GM12878 (cell line): ENCODE measurements around the gene PRCD. TPM values are rescaled to one million over a fixed set of nuclear protein-coding genes. Genes with fewer than 3 reads are reported as not detected.

Experiments
- BCL11A ChIP-seq: IDR thresholded peaks from 2 replicates; pipeline ENCODE4 v1.6.1; 2011; ENCODE audit warnings: low read depth, low read length
- CBX5 ChIP-seq: sonication (generic); IDR thresholded peaks from 2 replicates; pipeline ENCODE4 v1.6.1; 2016; ENCODE audit warnings: low read depth, moderate library complexity, mild to moderate bottlenecking, inconsistent platforms
- CREM ChIP-seq: IDR thresholded peaks from 2 replicates; pipeline ENCODE4 v1.6.1; 2014; ENCODE audit warnings: antibody characterized with exemption, low read depth
- ELK1 ChIP-seq: IDR thresholded peaks from 2 replicates; pipeline ENCODE4 v1.6.1; 2012; ENCODE audit warnings: low read depth, low read length, improper control_type of control experiment
- FOS ChIP-seq: IDR thresholded peaks from 3 replicates; pipeline ENCODE4 v1.6.1; 2011; ENCODE audit warnings: borderline replicate concordance; ENCODE audit not compliant: insufficient read length; ENCODE audit errors: extremely low read depth
- IKZF1 ChIP-seq: fragments of 450-650 bp; conservative IDR thresholded peaks from 2 replicates; pipeline ENCODE4 v1.6.1; 2017; ENCODE audit warnings: antibody characterized with exemption, mild to moderate bottlenecking
- JUNB ChIP-seq: IDR thresholded peaks from 2 replicates; pipeline ENCODE4 v1.6.1; 2016; ENCODE audit warnings: antibody characterized with exemption, mild to moderate bottlenecking
- JUND ChIP-seq: IDR thresholded peaks from 2 replicates; pipeline ENCODE4 v1.6.1; 2012; ENCODE audit warnings: low read depth, mild to moderate bottlenecking, low read length, improper control_type of control experiment, moderate library complexity
- MTA2 ChIP-seq: fragments of 450-650 bp; IDR thresholded peaks from 2 replicates; pipeline ENCODE4 v1.6.1; 2016; ENCODE audit warnings: low read depth, mild to moderate bottlenecking, moderate library complexity
- MYC ChIP-seq: IDR thresholded peaks from 2 replicates; pipeline ENCODE4 v1.6.1; 2011; ENCODE audit warnings: mild to moderate bottlenecking, low read length, moderate library complexity, inconsistent platforms; ENCODE audit not compliant: insufficient read depth, insufficient replicate concordance, insufficient read length, severe bottlenecking
- NRF1 ChIP-seq: conservative IDR thresholded peaks from 2 replicates; pipeline ENCODE4 v1.6.1; 2011; ENCODE audit warnings: mild to moderate bottlenecking, low read depth, low read length, improper control_type of control experiment
- PAX8 ChIP-seq: fragments of 450-650 bp; IDR thresholded peaks from 2 replicates; pipeline ENCODE4 v1.6.1; 2017; ENCODE audit warnings: mild to moderate bottlenecking, moderate library complexity
- REST ChIP-seq: IDR thresholded peaks from 2 replicates; pipeline ENCODE4 v1.6.1; 2012; ENCODE audit warnings: mild to moderate bottlenecking, low read depth, low read length
- RUNX3 ChIP-seq: IDR thresholded peaks from 2 replicates; pipeline ENCODE4 v1.6.1; 2012; ENCODE audit warnings: low read length, inconsistent platforms
- STAT3 ChIP-seq: IDR thresholded peaks from 2 replicates; pipeline ENCODE4 v1.6.1; 2011; ENCODE audit warnings: low read depth, low read length, improper control_type of control experiment
- TAF1 ChIP-seq: IDR thresholded peaks from 2 replicates; pipeline ENCODE4 v1.6.1; 2011; ENCODE audit warnings: mild to moderate bottlenecking, low read depth, low read length, borderline replicate concordance
- TCF3 ChIP-seq: IDR thresholded peaks from 2 replicates; pipeline ENCODE4 v1.6.1; 2012; ENCODE audit warnings: low read depth, mild to moderate bottlenecking, low read length, borderline replicate concordance; ENCODE audit not compliant: insufficient read depth
- TCF7 ChIP-seq: IDR thresholded peaks from 2 replicates; pipeline ENCODE4 v1.6.1; 2014; ENCODE audit warnings: antibody characterized with exemption, borderline replicate concordance
- YBX1 ChIP-seq: fragments of 450-650 bp; IDR thresholded peaks from 2 replicates; pipeline ENCODE4 v1.6.1; 2016; ENCODE audit warnings: antibody characterized with exemption
- ZZZ3 ChIP-seq: IDR thresholded peaks from 2 replicates; pipeline ENCODE4 v1.6.1; 2011; ENCODE audit warnings: low read depth; ENCODE audit not compliant: control insufficient read depth, insufficient read length
- polyA plus RNA-seq, 11 experiments: library from polyadenylated mRNA; depleted of rRNA in 4 of 11; unstranded in 6 of 11; stranded (reverse) in 5 of 11; fragments of >200 nt; fragmentation: Nextera tagmentation in 4 of 11; fragmentation: Illumina TruSeq in 1 of 11; extraction: Ambion mirVana in 4 of 11; extraction: Trizol in 1 of 11; gene quantifications; 1 replicate in 1 of 11; 2 replicates in 10 of 11; pipeline versions ENCODE4 v1.2.1 to v1.2.3, GENCODE V29; 2011 to 2016; ENCODE audit warnings: inconsistent platforms in 2 of 11, missing spikeins in 2 of 11, low read depth in 1 of 11
- total RNA-seq, 4 experiments: library from RNA; depleted of rRNA in 3 of 4; stranded (reverse); fragments of >200 nt in 3 of 4; fragmentation: Illumina TruSeq in 1 of 4; extraction: Trizol in 1 of 4; gene quantifications; 2 replicates each; pipeline versions ENCODE4 v1.2.1 to v1.2.3, GENCODE V29; 2013 to 2021
- TF ChIP-seq, protein P1 (sequence below): IDR thresholded peaks from 2 replicates; pipeline ENCODE4 v1.6.1; 2012; ENCODE audit warnings: improper control_type of control experiment, low read depth, low read length; ENCODE audit not compliant: insufficient replicate concordance

Gene PRCD
- total and polyA plus RNA-seq, 10 of the 15 experiments (the other 5 are each of a cell fraction or from before 2014, with no cell fraction given): 0.18 to 0.95 (median 0.34) TPM; not detected in 4

DNA sequence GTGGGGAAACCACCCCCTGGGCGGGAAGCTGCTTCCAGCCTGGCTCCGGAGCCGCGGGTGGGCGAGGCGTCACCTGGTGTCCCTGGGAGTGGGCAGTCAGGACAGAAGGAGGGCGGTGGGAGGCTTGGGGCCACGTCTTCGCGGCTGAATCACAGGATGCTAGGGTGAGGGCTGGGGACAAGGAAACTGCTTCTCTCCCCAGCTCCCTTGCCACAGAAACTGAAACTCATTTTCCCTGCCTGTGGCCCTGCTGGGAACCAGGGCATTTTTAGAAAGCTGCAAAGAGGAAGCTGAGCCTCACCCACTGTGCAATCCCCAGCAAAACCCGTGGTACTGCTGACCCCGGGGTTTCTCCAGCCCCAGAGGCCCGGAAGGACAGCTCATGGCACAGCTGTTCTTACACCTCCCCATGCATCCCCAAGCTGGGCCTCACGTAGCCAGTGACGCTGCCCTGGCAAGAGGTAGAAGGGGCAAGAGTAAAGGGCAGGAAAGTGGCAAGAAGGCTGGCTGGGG lies 46.8 kb upstream of the PRCD start (continued):
- TF ChIP-seq BCL11A (no peak), YBX1 (no peak), TCF3 (0 out of 2 replicates have a peak, but pooled peaks have one; percentile 64), ZZZ3 (no peak), PAX8 (no peak), CBX5 (no peak), TAF1 (peak; percentile 34; the same call in 1 of the 2 replicates), MYC (no peak), IKZF1 (peak; percentile 96), NRF1 (no peak), RUNX3 (no peak; the same call in none of the 2 replicates), JUND (no peak), FOS (no peak), STAT3 (no peak), TCF7 (no peak), MTA2 (no peak), REST (no peak), ELK1 (no peak), CREM (no peak), JUNB (no peak)
- TF ChIP-seq, protein P1, sequence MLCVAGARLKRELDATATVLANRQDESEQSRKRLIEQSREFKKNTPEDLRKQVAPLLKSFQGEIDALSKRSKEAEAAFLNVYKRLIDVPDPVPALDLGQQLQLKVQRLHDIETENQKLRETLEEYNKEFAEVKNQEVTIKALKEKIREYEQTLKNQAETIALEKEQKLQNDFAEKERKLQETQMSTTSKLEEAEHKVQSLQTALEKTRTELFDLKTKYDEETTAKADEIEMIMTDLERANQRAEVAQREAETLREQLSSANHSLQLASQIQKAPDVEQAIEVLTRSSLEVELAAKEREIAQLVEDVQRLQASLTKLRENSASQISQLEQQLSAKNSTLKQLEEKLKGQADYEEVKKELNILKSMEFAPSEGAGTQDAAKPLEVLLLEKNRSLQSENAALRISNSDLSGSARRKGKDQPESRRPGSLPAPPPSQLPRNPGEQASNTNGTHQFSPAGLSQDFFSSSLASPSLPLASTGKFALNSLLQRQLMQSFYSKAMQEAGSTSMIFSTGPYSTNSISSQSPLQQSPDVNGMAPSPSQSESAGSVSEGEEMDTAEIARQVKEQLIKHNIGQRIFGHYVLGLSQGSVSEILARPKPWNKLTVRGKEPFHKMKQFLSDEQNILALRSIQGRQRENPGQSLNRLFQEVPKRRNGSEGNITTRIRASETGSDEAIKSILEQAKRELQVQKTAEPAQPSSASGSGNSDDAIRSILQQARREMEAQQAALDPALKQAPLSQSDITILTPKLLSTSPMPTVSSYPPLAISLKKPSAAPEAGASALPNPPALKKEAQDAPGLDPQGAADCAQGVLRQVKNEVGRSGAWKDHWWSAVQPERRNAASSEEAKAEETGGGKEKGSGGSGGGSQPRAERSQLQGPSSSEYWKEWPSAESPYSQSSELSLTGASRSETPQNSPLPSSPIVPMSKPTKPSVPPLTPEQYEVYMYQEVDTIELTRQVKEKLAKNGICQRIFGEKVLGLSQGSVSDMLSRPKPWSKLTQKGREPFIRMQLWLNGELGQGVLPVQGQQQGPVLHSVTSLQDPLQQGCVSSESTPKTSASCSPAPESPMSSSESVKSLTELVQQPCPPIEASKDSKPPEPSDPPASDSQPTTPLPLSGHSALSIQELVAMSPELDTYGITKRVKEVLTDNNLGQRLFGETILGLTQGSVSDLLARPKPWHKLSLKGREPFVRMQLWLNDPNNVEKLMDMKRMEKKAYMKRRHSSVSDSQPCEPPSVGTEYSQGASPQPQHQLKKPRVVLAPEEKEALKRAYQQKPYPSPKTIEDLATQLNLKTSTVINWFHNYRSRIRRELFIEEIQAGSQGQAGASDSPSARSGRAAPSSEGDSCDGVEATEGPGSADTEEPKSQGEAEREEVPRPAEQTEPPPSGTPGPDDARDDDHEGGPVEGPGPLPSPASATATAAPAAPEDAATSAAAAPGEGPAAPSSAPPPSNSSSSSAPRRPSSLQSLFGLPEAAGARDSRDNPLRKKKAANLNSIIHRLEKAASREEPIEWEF: no peak
